Measurements from ENCODE around the gene TMEM120B.

The TMEM120B gene

DNA sequence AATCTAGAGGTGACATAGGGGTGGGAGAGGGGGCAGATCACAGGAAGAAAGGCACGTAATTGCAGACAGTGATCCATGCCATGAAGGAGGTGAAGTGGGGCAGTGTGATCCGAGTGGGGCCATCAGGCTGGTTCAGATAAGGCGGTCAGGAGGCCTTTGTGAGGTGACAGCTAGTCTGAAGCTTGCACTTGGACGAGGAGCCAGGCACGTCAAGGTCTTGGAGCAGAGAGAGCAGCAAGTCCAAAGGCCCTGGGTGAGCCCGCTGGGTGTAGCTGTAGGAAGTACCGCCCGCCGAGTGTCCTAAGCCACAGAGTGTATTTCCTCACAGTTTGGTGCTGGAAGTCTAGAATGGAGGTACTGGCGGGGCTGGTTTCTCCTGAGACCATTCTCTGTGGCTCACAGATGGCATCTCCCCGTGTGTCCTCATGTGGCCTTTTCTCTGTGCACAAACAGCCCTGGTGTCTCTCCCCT is 57.3 kb downstream of the TMEM120B start:
- no peaks in the 10 kb centered on the region for H3K27me3 ChIP-seq (replicated peaks; ENCODE audit: insufficient read depth, low read length)
- no peak overlapping the region for H2AFZ ChIP-seq (ENCODE audit: low read length)
- no peaks in the 10 kb centered on the region for H3K36me3 ChIP-seq (replicated peaks; ENCODE audit: insufficient read depth, low read length)
- TF ChIP-seq EZH2 (optimal IDR thresholded peaks at IDR 0.05; ENCODE audit: low read depth, low read length) (no peak), EZH2phosphoT487 (IDR thresholded peaks at IDR 0.05; ENCODE audit: low read length) (no peak)
- TF ChIP-seq, protein P1, sequence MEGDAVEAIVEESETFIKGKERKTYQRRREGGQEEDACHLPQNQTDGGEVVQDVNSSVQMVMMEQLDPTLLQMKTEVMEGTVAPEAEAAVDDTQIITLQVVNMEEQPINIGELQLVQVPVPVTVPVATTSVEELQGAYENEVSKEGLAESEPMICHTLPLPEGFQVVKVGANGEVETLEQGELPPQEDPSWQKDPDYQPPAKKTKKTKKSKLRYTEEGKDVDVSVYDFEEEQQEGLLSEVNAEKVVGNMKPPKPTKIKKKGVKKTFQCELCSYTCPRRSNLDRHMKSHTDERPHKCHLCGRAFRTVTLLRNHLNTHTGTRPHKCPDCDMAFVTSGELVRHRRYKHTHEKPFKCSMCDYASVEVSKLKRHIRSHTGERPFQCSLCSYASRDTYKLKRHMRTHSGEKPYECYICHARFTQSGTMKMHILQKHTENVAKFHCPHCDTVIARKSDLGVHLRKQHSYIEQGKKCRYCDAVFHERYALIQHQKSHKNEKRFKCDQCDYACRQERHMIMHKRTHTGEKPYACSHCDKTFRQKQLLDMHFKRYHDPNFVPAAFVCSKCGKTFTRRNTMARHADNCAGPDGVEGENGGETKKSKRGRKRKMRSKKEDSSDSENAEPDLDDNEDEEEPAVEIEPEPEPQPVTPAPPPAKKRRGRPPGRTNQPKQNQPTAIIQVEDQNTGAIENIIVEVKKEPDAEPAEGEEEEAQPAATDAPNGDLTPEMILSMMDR (IDR thresholded peaks at IDR 0.05; ENCODE audit: low read length): no peak
- H3K4me1 ChIP-seq (ENCODE audit: low read length): no peaks in the 10 kb centered on the region
- no peaks in the 10 kb centered on the region for H3K79me2 ChIP-seq (ENCODE audit: low read length)
- H3K9me3 ChIP-seq (replicated peaks; ENCODE audit: insufficient read depth, low read length): no peaks in the 10 kb centered on the region
- no peak overlapping the region for H3K4me2 ChIP-seq (ENCODE audit: low read depth, low read length)
- H3K27ac ChIP-seq (ENCODE audit: low read length): no peak overlapping the region
- no peak overlapping the region for H3K9ac ChIP-seq (ENCODE audit: low read length)
- H3F3A ChIP-seq (ENCODE audit: insufficient read depth, low read length): no peaks in the 10 kb centered on the region
- H4K20me1 ChIP-seq (ENCODE audit: insufficient read depth, low read length): no peaks in the 10 kb centered on the region
- no peak for DNase-seq
- no peak overlapping the region for H3K4me3 ChIP-seq (ENCODE audit: low read length)
- H3K9me2 ChIP-seq (replicated peaks; ENCODE audit: insufficient read depth, low read length): no peaks in the 10 kb centered on the region

DNA sequence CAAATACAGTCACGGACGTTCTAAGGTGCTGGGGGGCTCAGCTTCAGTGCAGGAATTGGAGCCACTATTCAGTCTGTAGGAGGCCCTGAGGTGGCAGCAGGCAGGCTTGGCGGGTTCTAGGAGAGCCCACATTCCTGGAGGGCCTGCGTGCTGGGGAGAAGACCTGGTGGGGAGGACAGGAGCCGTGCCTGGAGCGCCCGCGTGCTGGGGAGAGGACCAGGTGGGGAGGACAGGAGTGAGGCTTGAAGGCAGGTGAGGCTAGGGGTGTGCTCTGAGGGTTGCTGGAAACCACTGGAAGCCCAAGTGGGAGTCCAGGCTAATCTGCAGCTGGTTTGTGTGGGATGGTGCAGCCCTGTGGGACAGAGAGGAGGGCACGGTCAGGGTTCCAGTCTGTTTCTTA is 57.8 kb downstream of the TMEM120B start:
- Histone ChIP-seq H3K36me3 (replicated peaks; ENCODE audit: insufficient read depth, low read length) (no peaks in the 10 kb centered on the region), H2AFZ (ENCODE audit: low read length) (no peak overlapping the region), H3K27me3 (replicated peaks; ENCODE audit: insufficient read depth, low read length) (no peaks in the 10 kb centered on the region), H4K20me1 (ENCODE audit: insufficient read depth, low read length) (no peaks in the 10 kb centered on the region), H3K4me1 (ENCODE audit: low read length) (no peaks in the 10 kb centered on the region), H3F3A (ENCODE audit: insufficient read depth, low read length) (no peaks in the 10 kb centered on the region), H3K27ac (ENCODE audit: low read length) (no peak overlapping the region), H3K9me2 (replicated peaks; ENCODE audit: insufficient read depth, low read length) (no peaks in the 10 kb centered on the region), H3K4me2 (ENCODE audit: low read depth, low read length) (no peak overlapping the region), H3K9me3 (replicated peaks; ENCODE audit: insufficient read depth, low read length) (no peaks in the 10 kb centered on the region), H3K9ac (ENCODE audit: low read length) (no peak overlapping the region), H3K4me3 (ENCODE audit: low read length) (no peak overlapping the region), H3K79me2 (ENCODE audit: low read length) (no peaks in the 10 kb centered on the region)
- TF ChIP-seq EZH2 (optimal IDR thresholded peaks at IDR 0.05; ENCODE audit: low read depth, low read length): no peak
- no peak for TF ChIP-seq EZH2phosphoT487 (IDR thresholded peaks at IDR 0.05; ENCODE audit: low read length)
- TF ChIP-seq, protein P1 (IDR thresholded peaks at IDR 0.05; ENCODE audit: low read length): no peak
- DNase-seq: no peak

DNA sequence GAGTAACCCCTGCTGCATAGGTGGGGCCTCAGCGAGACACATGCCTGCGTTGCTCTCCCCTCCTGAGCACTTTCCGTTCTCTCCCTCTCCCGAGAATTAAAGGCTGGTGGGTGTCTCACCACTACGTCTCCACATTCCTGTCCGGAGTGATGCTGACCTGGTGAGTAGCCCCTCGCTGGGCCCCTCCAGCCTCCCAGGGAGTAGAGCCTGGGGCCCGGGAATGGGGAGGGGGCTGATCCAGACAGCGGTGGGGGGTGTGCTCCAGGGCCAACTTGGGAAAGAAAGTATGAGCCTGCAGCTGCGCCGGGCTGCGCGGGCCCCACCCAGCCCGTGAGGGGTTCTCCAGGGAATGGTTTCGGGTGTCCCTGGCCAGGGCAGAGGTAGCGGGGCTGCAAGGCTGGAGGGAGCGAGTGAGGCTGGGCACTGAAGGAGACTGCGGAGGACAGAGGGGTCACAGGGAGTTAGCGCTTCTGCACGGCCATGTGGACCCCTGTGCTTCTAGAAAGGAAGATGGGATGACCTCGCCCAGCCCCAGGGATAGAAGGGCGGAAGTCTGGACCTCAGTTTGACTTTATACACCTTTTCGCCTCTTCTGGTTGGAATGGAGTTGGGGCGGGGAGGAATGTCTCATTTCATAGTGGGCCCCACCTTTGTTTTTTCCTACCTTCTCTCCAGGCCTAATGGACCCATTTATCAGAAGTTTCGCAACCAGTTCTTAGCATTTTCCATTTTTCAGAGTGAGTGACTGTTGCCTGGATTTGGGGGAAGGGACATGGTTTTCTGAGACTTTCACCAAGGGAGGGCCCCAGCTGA is 58.5 kb downstream of the TMEM120B start:
- Histone ChIP-seq H3K9me3 (replicated peaks; ENCODE audit: insufficient read depth, low read length) (no peaks in the 10 kb centered on the region), H3F3A (ENCODE audit: insufficient read depth, low read length) (no peaks in the 10 kb centered on the region), H3K9me2 (replicated peaks; ENCODE audit: insufficient read depth, low read length) (no peaks in the 10 kb centered on the region), H3K9ac (ENCODE audit: low read length) (no peak overlapping the region), H3K4me3 (ENCODE audit: low read length) (no peak overlapping the region), H3K79me2 (ENCODE audit: low read length) (no peaks in the 10 kb centered on the region), H3K4me2 (ENCODE audit: low read depth, low read length) (no peak overlapping the region), H4K20me1 (ENCODE audit: insufficient read depth, low read length) (no peaks in the 10 kb centered on the region), H3K36me3 (replicated peaks; ENCODE audit: insufficient read depth, low read length) (no peaks in the 10 kb centered on the region), H2AFZ (ENCODE audit: low read length) (no peak overlapping the region), H3K27ac (ENCODE audit: low read length) (no peak overlapping the region), H3K4me1 (ENCODE audit: low read length) (no peaks in the 10 kb centered on the region), H3K27me3 (replicated peaks; ENCODE audit: insufficient read depth, low read length) (no peaks in the 10 kb centered on the region)
- TF ChIP-seq, protein P1 (IDR thresholded peaks at IDR 0.05; ENCODE audit: low read length): no peak
- no peak for TF ChIP-seq EZH2 (optimal IDR thresholded peaks at IDR 0.05; ENCODE audit: low read depth, low read length)
- no peak for DNase-seq
